ENCODE data around the gene TMEM132D.

TMEM132D gene

GRCh38 chr12:129588142-129588541, 315.7 kb downstream of the TMEM132D start:
- no peak overlapping the region for H3K4me2 ChIP-seq (ENCODE audit: low read length, poor library complexity, severe bottlenecking)
- WGBS: 57% methylated on average over 2 of the region's 4 CpGs
- H3K9me3 ChIP-seq (ENCODE audit: control insufficient read depth, low read length): peaks cover 34% of the 10 kb centered on the region
- no peak overlapping the region for H2BK5ac ChIP-seq (ENCODE audit: low read depth, low read length, poor library complexity, severe bottlenecking)
- H4K91ac ChIP-seq (ENCODE audit: low read length): no peak overlapping the region
- no peak overlapping the region for H2BK120ac ChIP-seq (ENCODE audit: low read depth, low read length)
- H3K4me3 ChIP-seq (ENCODE audit: insufficient read depth in 1 of 2, low read depth in 1 of 2, low read length in 2 of 2): no peak overlapping the region
- no peak overlapping the region for H3K23ac ChIP-seq (ENCODE audit: low read length in 2 of 2)
- H2AFZ ChIP-seq (ENCODE audit: low read depth, low read length): no peak overlapping the region
- H4K8ac ChIP-seq (ENCODE audit: low read length): no peak overlapping the region
- H2BK15ac ChIP-seq (ENCODE audit: low read depth, poor library complexity, severe bottlenecking): no peak overlapping the region
- H3K36me3 ChIP-seq (ENCODE audit: control insufficient read depth in 1 of 2, insufficient read depth in 2 of 2, low read depth in 1 of 2, low read length in 2 of 2): no peaks in the 10 kb centered on the region
- H3K9ac ChIP-seq (ENCODE audit: low read length): no peak overlapping the region
- H3K4ac ChIP-seq (ENCODE audit: low read depth in 1 of 2, low read length in 2 of 2): no peak overlapping the region
- H3K4me1 ChIP-seq (ENCODE audit: control insufficient read depth, insufficient read depth, low read depth, low read length): no peaks in the 10 kb centered on the region
- no peak overlapping the region for H3K14ac ChIP-seq (ENCODE audit: low read length in 2 of 2)
- H3K27me3 ChIP-seq (ENCODE audit: control insufficient read depth in 1 of 2, insufficient read depth in 1 of 2, low read length in 2 of 2): no peaks in the 10 kb centered on the region
- no peaks in the 10 kb centered on the region for H3K79me1 ChIP-seq (replicated peaks; ENCODE audit: low read length, poor library complexity, severe bottlenecking)
- H2AK5ac ChIP-seq (ENCODE audit: low read length, severe bottlenecking): no peak overlapping the region
- no peak for DNase-seq
- no peak overlapping the region for H3K18ac ChIP-seq (ENCODE audit: low read depth in 1 of 2, low read length in 2 of 2)
- no peak overlapping the region for H3K27ac ChIP-seq (ENCODE audit: low read length, poor library complexity, severe bottlenecking)
- H2BK12ac ChIP-seq (ENCODE audit: low read length in 2 of 2): no peak overlapping the region

- Histone ChIP-seq H2BK12ac (ENCODE audit: low read length in 2 of 2) (no peak overlapping the region), H3K14ac (ENCODE audit: low read length in 2 of 2) (no peak overlapping the region), H3K18ac (ENCODE audit: low read depth in 1 of 2, low read length in 2 of 2) (no peak overlapping the region), H3K9me3 (ENCODE audit: control insufficient read depth, low read length) (peaks cover 20% of the 10 kb centered on the region), H3K23ac (ENCODE audit: low read length in 2 of 2) (no peak overlapping the region), H3K4ac (ENCODE audit: low read depth in 1 of 2, low read length in 2 of 2) (no peak overlapping the region), H3K4me3 (ENCODE audit: insufficient read depth in 1 of 2, low read depth in 1 of 2, low read length in 2 of 2) (no peak overlapping the region), H3K27me3 (ENCODE audit: control insufficient read depth in 1 of 2, insufficient read depth in 1 of 2, low read length in 2 of 2) (no peaks in the 10 kb centered on the region), H3K27ac (ENCODE audit: low read length, poor library complexity, severe bottlenecking) (no peak overlapping the region), H3K4me2 (ENCODE audit: low read length, poor library complexity, severe bottlenecking) (no peak overlapping the region), H2BK15ac (ENCODE audit: low read depth, poor library complexity, severe bottlenecking) (no peak overlapping the region), H2AFZ (ENCODE audit: low read depth, low read length) (no peak overlapping the region), H3K4me1 (ENCODE audit: control insufficient read depth, insufficient read depth, low read depth, low read length) (no peaks in the 10 kb centered on the region), H2BK120ac (ENCODE audit: low read depth, low read length) (no peak overlapping the region), H2BK5ac (ENCODE audit: low read depth, low read length, poor library complexity, severe bottlenecking) (no peak overlapping the region), H3K9ac (ENCODE audit: low read length) (no peak overlapping the region), H2AK5ac (ENCODE audit: low read length, severe bottlenecking) (no peak overlapping the region), H4K91ac (ENCODE audit: low read length) (no peak overlapping the region), H3K79me1 (replicated peaks; ENCODE audit: low read length, poor library complexity, severe bottlenecking) (no peaks in the 10 kb centered on the region), H4K8ac (ENCODE audit: low read length) (no peak overlapping the region), H3K36me3 (ENCODE audit: control insufficient read depth in 1 of 2, insufficient read depth in 2 of 2, low read depth in 1 of 2, low read length in 2 of 2) (no peaks in the 10 kb centered on the region)
- 92% methylated on average over 8 of the region's 9 CpGs for WGBS
- DNase-seq: no peak
Observed at GRCh38 chr12:129585296-129585695, 318.5 kb downstream of the TMEM132D start.

DNA sequence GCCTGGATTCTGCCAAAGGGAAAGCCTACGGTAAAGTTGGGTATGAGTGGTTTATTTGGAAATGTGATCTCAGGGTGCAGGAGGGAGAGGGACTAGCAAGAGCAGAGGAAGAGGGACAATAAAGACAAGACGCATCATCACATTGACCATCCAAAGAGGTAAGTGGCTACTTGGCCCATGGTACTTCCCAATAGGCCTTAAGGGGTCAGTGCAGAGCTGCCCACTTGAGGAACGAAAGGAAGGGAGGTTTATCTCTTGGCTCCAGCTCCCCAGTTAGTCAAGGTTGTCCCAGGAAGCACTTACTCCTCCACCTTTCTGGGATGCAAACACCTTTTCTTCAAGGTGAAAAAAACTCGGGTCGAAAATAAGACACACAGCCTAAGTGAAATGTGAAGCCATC, 323.9 kb downstream of the TMEM132D start:
- DNase-seq: no peak
- H3K4me2 ChIP-seq (ENCODE audit: low read length, poor library complexity, severe bottlenecking): no peak overlapping the region
- H3K23ac ChIP-seq (ENCODE audit: low read length in 2 of 2): no peak overlapping the region
- H2BK120ac ChIP-seq (ENCODE audit: low read depth, low read length): no peak overlapping the region
- no peak overlapping the region for H2AFZ ChIP-seq (ENCODE audit: low read depth, low read length)
- no peaks in the 10 kb centered on the region for H3K27me3 ChIP-seq (ENCODE audit: control insufficient read depth in 1 of 2, insufficient read depth in 1 of 2, low read length in 2 of 2)
- 80% methylated on average over 5 of the region's 5 CpGs for WGBS
- no peaks in the 10 kb centered on the region for H3K4me1 ChIP-seq (ENCODE audit: control insufficient read depth, insufficient read depth, low read depth, low read length)
- H3K36me3 ChIP-seq (ENCODE audit: control insufficient read depth in 1 of 2, insufficient read depth in 2 of 2, low read depth in 1 of 2, low read length in 2 of 2): no peaks in the 10 kb centered on the region
- no peak overlapping the region for H2BK5ac ChIP-seq (ENCODE audit: low read depth, low read length, poor library complexity, severe bottlenecking)
- no peak overlapping the region for H2AK5ac ChIP-seq (ENCODE audit: low read length, severe bottlenecking)
- no peak overlapping the region for H4K8ac ChIP-seq (ENCODE audit: low read length)
- H3K9ac ChIP-seq (ENCODE audit: low read length): no peak overlapping the region
- H4K91ac ChIP-seq (ENCODE audit: low read length): no peak overlapping the region
- H3K4ac ChIP-seq (ENCODE audit: low read depth in 1 of 2, low read length in 2 of 2): no peak overlapping the region
- H3K4me3 ChIP-seq (ENCODE audit: insufficient read depth in 1 of 2, low read depth in 1 of 2, low read length in 2 of 2): no peak overlapping the region
- no peak overlapping the region for H3K14ac ChIP-seq (ENCODE audit: low read length in 2 of 2)
- no peak overlapping the region for H2BK12ac ChIP-seq (ENCODE audit: low read length in 2 of 2)
- no peaks in the 10 kb centered on the region for H3K79me1 ChIP-seq (replicated peaks; ENCODE audit: low read length, poor library complexity, severe bottlenecking)
- no peak overlapping the region for H2BK15ac ChIP-seq (ENCODE audit: low read depth, poor library complexity, severe bottlenecking)
- H3K9me3 ChIP-seq (ENCODE audit: control insufficient read depth, low read length): peaks cover 16% of the 10 kb centered on the region
- no peak overlapping the region for H3K27ac ChIP-seq (ENCODE audit: low read length, poor library complexity, severe bottlenecking)
- no peak overlapping the region for H3K18ac ChIP-seq (ENCODE audit: low read depth in 1 of 2, low read length in 2 of 2)

DNA sequence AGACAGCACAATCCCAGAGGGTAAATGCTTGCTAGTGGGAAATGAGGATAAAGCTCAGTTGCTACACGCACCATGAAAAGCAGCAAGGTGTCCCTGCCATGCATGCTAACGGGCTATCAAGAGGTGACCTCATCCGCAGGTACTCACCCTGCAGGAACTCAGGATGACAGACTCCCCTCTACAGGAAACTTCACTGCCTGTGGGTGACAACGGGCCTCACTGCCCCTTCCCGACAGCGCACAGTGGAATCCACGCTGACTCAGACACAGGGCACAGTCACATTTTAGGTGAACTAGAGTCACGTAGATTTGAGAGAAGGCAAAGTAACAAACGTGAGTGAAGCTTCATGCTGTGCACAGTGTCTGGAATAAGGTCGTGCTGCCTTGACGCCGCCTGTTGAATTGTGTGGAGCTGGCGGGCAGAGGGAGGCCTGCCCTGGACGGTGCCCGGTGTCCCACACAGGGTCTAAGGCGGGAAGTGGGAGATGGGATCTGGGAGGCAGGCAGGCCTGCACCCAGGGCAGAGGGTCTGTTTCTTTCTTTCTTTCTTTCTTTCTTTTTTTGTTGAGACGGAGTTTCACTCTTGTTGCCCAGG, 331.8 kb downstream of the TMEM132D start:
- no peaks in the 10 kb centered on the region for H3K36me3 ChIP-seq (ENCODE audit: control insufficient read depth in 1 of 2, insufficient read depth in 2 of 2, low read depth in 1 of 2, low read length in 2 of 2)
- H2AFZ ChIP-seq (ENCODE audit: low read depth, low read length): no peak overlapping the region
- H3K4ac ChIP-seq (ENCODE audit: low read depth in 1 of 2, low read length in 2 of 2): no peak overlapping the region
- H3K27me3 ChIP-seq (ENCODE audit: control insufficient read depth in 1 of 2, insufficient read depth in 1 of 2, low read length in 2 of 2): no peaks in the 10 kb centered on the region
- H3K4me1 ChIP-seq (ENCODE audit: control insufficient read depth, insufficient read depth, low read depth, low read length): peaks cover 5% of the 10 kb centered on the region
- peaks cover 30% of the 10 kb centered on the region for H3K9me3 ChIP-seq (ENCODE audit: control insufficient read depth, low read length)
- no peak overlapping the region for H2BK120ac ChIP-seq (ENCODE audit: low read depth, low read length)
- H3K27ac ChIP-seq (ENCODE audit: low read length, poor library complexity, severe bottlenecking): no peak overlapping the region
- H3K23ac ChIP-seq (ENCODE audit: low read length in 2 of 2): no peak overlapping the region
- no peak overlapping the region for H3K4me2 ChIP-seq (ENCODE audit: low read length, poor library complexity, severe bottlenecking)
- H3K79me1 ChIP-seq (replicated peaks; ENCODE audit: low read length, poor library complexity, severe bottlenecking): no peaks in the 10 kb centered on the region
- H2BK5ac ChIP-seq (ENCODE audit: low read depth, low read length, poor library complexity, severe bottlenecking): no peak overlapping the region
- H3K14ac ChIP-seq (ENCODE audit: low read length in 2 of 2): no peak overlapping the region
- no peak overlapping the region for H2BK15ac ChIP-seq (ENCODE audit: low read depth, poor library complexity, severe bottlenecking)
- H4K91ac ChIP-seq (ENCODE audit: low read length): no peak overlapping the region
- H2AK5ac ChIP-seq (ENCODE audit: low read length, severe bottlenecking): no peak overlapping the region
- DNase-seq: no peak
- H3K18ac ChIP-seq (ENCODE audit: low read depth in 1 of 2, low read length in 2 of 2): no peak overlapping the region
- H4K8ac ChIP-seq (ENCODE audit: low read length): no peak overlapping the region
- no peak overlapping the region for H3K9ac ChIP-seq (ENCODE audit: low read length)
- no peak overlapping the region for H3K4me3 ChIP-seq (ENCODE audit: insufficient read depth in 1 of 2, low read depth in 1 of 2, low read length in 2 of 2)
- no peak overlapping the region for H2BK12ac ChIP-seq (ENCODE audit: low read length in 2 of 2)
- WGBS: 78% methylated on average over 14 of the region's 17 CpGs

Data from mesenchymal stem cell (in vitro differentiated cells and primary cell).